ENCODE measurements around the gene FOSL1. TPM values are rescaled to one million over a fixed set of nuclear protein-coding genes. Genes with fewer than 3 reads are reported as not detected.
A peak's percentile ranks its signal among the peaks of the same experiment; 100 is the strongest.

FOSL1 gene
- total and polyA plus RNA-seq, 2 donors (not counting 1 experiment from before 2014, with no cell fraction given): 3.5 to 8.8 TPM

- Histone ChIP-seq H3K9me3 (ENCODE audit: control insufficient read depth, insufficient read depth, low read depth, low read length) (no peaks in the 10 kb centered on the region), H3K27ac (ENCODE audit: insufficient read depth, low read length) (peak within 1 kb of the TSS; percentile 98), H3K27me3 (ENCODE audit: control insufficient read depth, insufficient read depth, low read length) (no peaks in the 10 kb centered on the region), H3K4me1 (ENCODE audit: control insufficient read depth, extremely low read depth, insufficient read depth, low read length) (peaks cover 17% of the 10 kb centered on the region), H4K20me1 (ENCODE audit: control insufficient read depth, extremely low read depth, insufficient read depth, low read length) (no peaks in the 10 kb centered on the region), H3K9ac (ENCODE audit: insufficient read depth, low read length) (peak within 1 kb of the TSS; percentile 65), H3K4me2 (ENCODE audit: extremely low read depth, insufficient read depth, low read length) (peak within 1 kb of the TSS; percentile 96), H2AFZ (ENCODE audit: low read length) (peak within 1 kb of the TSS; percentile 79), H3K79me2 (ENCODE audit: control insufficient read depth, insufficient read depth, low read length) (peaks cover 52% of the 10 kb centered on the region), H3K36me3 (ENCODE audit: control insufficient read depth, insufficient read depth, low read length) (peaks cover 34% of the 10 kb centered on the region), H3K4me3 (replicated peaks in 1 of 4; ENCODE audit: control extremely low read depth in 1 of 4, insufficient read depth in 1 of 4, low read depth in 3 of 4, low read length in 4 of 4) (peak within 1 kb of the TSS; percentile 49 to 85 (median 68))
- DNase-seq (ENCODE audit: low read depth in 2 of 2): peak; percentile 96 to 97
- peak; percentile 58 to 62 for TF ChIP-seq CTCF (conservative IDR thresholded peaks at IDR 0.05 in 1 of 2, IDR thresholded peaks at IDR 0.05 in 1 of 2; ENCODE audit: low read depth in 1 of 2, low read length in 2 of 2)
- no peak for TF ChIP-seq EZH2 (IDR thresholded peaks at IDR 0.05; ENCODE audit: low read length, missing control alignments)
Measured at GRCh38 chr11:65888163-65888814, 11.9 kb downstream of the FOSL1 start, which contains the start of gene FIBP. TSS of gene FIBP (minus strand) at chr11:65888471. CDS start at chr11:65888418, 53 bp downstream.

GRCh38 chr11:65887723-65888162 lies 12.4 kb downstream of the FOSL1 start:
- Histone ChIP-seq H3K79me2 (ENCODE audit: control insufficient read depth, insufficient read depth, low read length) (peaks cover 47% of the 10 kb centered on the region), H2AFZ (ENCODE audit: low read length) (no peak overlapping the region), H4K20me1 (ENCODE audit: control insufficient read depth, extremely low read depth, insufficient read depth, low read length) (no peaks in the 10 kb centered on the region), H3K9ac (ENCODE audit: insufficient read depth, low read length) (peak overlapping the region; percentile 65), H3K4me2 (ENCODE audit: extremely low read depth, insufficient read depth, low read length) (peak overlapping the region; percentile 96), H3K36me3 (ENCODE audit: control insufficient read depth, insufficient read depth, low read length) (peaks cover 35% of the 10 kb centered on the region), H3K27me3 (ENCODE audit: control insufficient read depth, insufficient read depth, low read length) (no peaks in the 10 kb centered on the region), H3K27ac (ENCODE audit: insufficient read depth, low read length) (peak overlapping the region; percentile 98), H3K4me3 (replicated peaks in 1 of 4; ENCODE audit: control extremely low read depth in 1 of 4, insufficient read depth in 1 of 4, low read depth in 3 of 4, low read length in 4 of 4) (peak overlapping the region; percentile 49 to 85 (median 64)), H3K9me3 (ENCODE audit: control insufficient read depth, insufficient read depth, low read depth, low read length) (no peaks in the 10 kb centered on the region), H3K4me1 (ENCODE audit: control insufficient read depth, extremely low read depth, insufficient read depth, low read length) (peaks cover 15% of the 10 kb centered on the region)
- no peak for DNase-seq (ENCODE audit: low read depth in 2 of 2)
- TF ChIP-seq EZH2 (IDR thresholded peaks at IDR 0.05; ENCODE audit: low read length, missing control alignments): no peak
- no peak for TF ChIP-seq CTCF (conservative IDR thresholded peaks at IDR 0.05 in 1 of 2, IDR thresholded peaks at IDR 0.05 in 1 of 2; ENCODE audit: low read depth in 1 of 2, low read length in 2 of 2)

GRCh38 chr11:65886826-65887722 lies 13.1 kb downstream of the FOSL1 start:
- H3K9ac ChIP-seq (ENCODE audit: insufficient read depth, low read length): peak overlapping the region; percentile 65
- H3K9me3 ChIP-seq (ENCODE audit: control insufficient read depth, insufficient read depth, low read depth, low read length): no peaks in the 10 kb centered on the region
- no peak overlapping the region for H2AFZ ChIP-seq (ENCODE audit: low read length)
- H4K20me1 ChIP-seq (ENCODE audit: control insufficient read depth, extremely low read depth, insufficient read depth, low read length): no peaks in the 10 kb centered on the region
- no peak for DNase-seq (ENCODE audit: low read depth in 2 of 2)
- no peaks in the 10 kb centered on the region for H3K27me3 ChIP-seq (ENCODE audit: control insufficient read depth, insufficient read depth, low read length)
- peak overlapping the region; percentile 96 for H3K4me2 ChIP-seq (ENCODE audit: extremely low read depth, insufficient read depth, low read length)
- peaks cover 38% of the 10 kb centered on the region for H3K36me3 ChIP-seq (ENCODE audit: control insufficient read depth, insufficient read depth, low read length)
- peak overlapping the region; percentile 98 for H3K27ac ChIP-seq (ENCODE audit: insufficient read depth, low read length)
- H3K4me1 ChIP-seq (ENCODE audit: control insufficient read depth, extremely low read depth, insufficient read depth, low read length): peaks cover 14% of the 10 kb centered on the region
- peak overlapping the region; percentile 49 to 85 (median 64) for H3K4me3 ChIP-seq (replicated peaks in 1 of 4; ENCODE audit: control extremely low read depth in 1 of 4, insufficient read depth in 1 of 4, low read depth in 3 of 4, low read length in 4 of 4)
- TF ChIP-seq CTCF (conservative IDR thresholded peaks at IDR 0.05 in 1 of 2, IDR thresholded peaks at IDR 0.05 in 1 of 2; ENCODE audit: low read depth in 1 of 2, low read length in 2 of 2) (no peak), EZH2 (IDR thresholded peaks at IDR 0.05; ENCODE audit: low read length, missing control alignments) (no peak)
- H3K79me2 ChIP-seq (ENCODE audit: control insufficient read depth, insufficient read depth, low read length): peaks cover 40% of the 10 kb centered on the region
